Measurements from ENCODE around the gene DTNBP1.

- TF ChIP-seq YY1 (IDR thresholded peaks at IDR 0.05; ENCODE audit: insufficient read depth, insufficient read length) (no peak), ZNF274 (IDR thresholded peaks at IDR 0.05; ENCODE audit: low read depth, low read length) (no peak), SUZ12 (IDR thresholded peaks at IDR 0.05; ENCODE audit: extremely low read depth, insufficient read depth, insufficient read length) (no peak)
Observed at GRCh38 chr6:15499125-15499524, 163.7 kb downstream of the DTNBP1 start.

All from NT2/D1 (cell line).